ENCODE results near the gene SMIM10L2A.
"Not testable (repeated sequence)": the region's sequence is repeated elsewhere in the genome, so short reads cannot be mapped to it uniquely, and the experiment has no call there.

Gene SMIM10L2A

GRCh38 chrX:135461756-135462155, 40.0 kb downstream of the SMIM10L2A start:
- DNase-seq: not testable (repeated sequence)

DNA sequence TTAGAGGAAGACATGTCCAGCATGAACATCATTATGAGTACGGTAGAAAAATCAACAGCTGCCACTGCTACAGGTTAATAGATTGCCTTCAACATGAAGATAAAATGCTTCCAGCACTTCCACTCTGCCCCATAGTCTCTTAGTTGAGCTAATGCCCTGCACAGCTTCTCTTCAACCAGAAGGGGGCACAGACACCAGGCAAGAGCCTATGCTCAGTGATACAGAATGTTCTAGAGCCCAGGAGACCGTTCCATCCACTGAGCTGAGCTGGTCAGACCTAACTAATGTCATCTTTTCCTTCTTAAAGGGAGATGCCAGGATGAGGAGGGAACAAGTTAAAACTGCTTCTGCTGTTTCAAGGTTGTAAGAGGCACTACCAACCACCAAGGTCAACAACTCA, 42.2 kb downstream of the SMIM10L2A start:
- no peak for DNase-seq

DNA sequence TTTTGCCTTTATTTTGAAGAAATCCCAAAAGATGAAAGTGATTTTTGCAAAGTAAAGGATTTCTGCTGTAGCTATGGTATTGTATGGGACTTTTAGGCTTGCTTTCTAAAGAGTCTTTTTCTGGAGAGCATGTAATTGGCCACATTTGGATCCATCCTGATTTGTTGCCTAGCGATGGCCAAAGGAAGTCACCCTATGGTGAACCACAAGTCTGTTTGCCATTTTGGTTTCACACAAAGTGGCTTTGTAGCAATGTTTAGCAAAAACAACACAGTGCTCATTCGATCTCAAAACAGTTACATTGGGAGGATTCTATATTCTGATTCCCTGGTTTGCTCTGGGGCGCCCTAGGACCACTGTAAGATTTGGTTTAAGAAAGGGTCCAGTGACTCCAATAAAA, 54.6 kb downstream of the SMIM10L2A start:
- no peak for DNase-seq

- peak; percentile 56 for DNase-seq
Measured at GRCh38 chrX:135477576-135477975, 55.8 kb downstream of the SMIM10L2A start.
